GM18520 (cell line): Measurements from ENCODE around the gene CALML6.

ENCODE experiments used
- ATAC-seq: cut with Tn5 transposase; IDR thresholded peaks from one replicate; pipeline ENCODE4 v1.9.1; 2021; ENCODE audit not compliant: unreplicated experiment

CALML6 gene

DNA sequence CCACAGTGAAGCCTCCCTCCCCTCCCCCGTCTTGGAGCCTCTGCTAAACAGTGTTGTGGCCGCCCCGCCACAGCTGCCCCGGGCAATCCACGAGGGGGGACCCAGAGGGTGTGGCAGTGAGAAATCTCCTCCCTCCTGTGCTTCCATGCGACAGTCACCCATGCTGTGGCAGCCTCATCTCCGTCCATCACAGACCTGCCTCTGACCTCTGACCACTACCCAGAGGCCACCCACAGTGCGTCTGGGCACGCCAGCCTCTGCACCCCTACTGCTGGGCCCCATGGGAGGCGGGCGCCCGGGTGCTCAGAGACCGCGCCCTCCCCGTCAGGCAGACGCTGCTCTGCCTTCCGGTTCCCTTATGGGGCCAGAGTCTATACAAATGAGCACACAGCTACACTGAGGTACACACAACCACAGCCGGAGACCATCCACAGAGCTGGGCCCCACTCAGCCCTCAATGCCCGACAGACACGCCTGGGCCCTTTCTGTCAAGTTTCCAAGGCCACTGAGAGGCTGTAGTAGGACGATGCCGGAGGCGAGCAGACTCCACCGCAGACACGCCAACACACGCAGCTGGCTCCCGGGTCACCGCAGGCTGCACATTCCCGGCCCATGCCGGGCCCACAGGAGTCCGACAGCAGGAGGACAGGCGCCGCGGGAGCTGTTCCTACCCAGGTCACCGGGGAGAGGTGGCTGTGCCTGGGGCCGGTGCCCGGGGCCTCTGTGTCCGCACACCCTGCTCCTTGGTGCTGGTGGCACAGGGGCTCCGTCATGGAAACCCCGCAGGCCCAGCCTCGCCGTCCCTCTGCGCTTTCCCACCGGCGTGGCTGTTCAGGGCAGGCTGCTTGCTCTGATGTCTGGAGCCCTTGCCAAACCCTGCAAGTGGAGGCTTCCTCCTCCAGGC, 27.9 kb downstream of the CALML6 start:
- ATAC-seq, result no peak

DNA sequence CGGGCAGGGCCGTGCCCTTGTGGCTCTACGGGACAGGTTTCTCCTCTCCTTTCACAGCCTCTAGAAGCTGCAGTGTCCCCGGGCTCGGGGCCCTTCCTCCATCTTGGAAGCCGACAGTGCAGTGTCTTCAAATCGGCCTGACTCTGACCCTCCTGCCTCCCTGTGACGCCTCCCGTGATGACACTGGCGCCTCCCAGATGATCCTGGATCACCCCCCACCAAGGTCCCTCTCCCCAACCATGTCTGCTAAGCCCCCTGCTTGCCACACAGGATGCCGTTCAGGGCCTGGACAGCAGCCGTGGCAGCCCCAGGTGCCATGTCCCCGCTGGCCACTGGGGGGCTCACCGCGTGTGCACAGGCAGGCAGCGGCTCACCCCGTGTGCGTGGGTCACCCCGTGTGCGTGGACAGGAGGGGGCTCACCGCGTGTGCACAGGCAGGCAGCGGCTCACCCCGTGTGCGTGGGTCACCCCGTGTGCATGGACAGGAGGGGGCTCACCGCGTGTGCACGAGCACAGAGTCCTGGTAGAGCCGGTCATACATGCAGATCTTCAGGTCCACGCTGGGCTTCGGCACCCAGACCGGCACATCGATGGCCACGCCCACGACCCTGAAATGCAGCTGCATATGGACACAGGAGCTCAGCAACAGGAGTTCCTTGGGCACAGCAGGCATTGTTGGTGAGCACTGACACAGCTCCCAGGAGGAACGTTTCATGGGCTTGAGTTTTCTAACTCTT, 28.9 kb downstream of the CALML6 start:
- no peak for ATAC-seq

GRCh38 chr1:1945782-1946393, 30.8 kb downstream of the CALML6 start:
- no peak for ATAC-seq

- no peak for ATAC-seq
Observed at GRCh38 chr1:1946540-1946939, 31.5 kb downstream of the CALML6 start.

DNA sequence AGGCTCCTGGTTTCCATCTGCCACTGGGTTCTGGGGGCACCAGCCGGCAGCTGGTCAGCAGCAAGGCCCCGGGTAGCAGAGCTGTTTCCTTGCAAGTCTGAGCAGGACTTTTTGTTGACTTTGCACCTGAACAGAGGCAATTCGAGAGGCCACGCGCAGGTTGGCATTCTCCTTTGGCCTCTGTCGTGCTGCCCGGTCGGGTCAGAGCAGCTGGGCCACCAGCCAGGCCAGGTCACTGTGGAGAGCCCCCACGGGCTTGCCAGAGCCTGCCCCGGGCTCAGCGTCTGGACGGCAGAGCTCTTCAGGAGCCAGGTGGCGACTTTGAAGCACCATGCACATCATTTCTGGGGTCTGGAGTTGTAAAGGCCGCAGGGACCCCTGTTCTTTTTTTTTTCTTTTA, 32.4 kb downstream of the CALML6 start:
- no peak for ATAC-seq

DNA sequence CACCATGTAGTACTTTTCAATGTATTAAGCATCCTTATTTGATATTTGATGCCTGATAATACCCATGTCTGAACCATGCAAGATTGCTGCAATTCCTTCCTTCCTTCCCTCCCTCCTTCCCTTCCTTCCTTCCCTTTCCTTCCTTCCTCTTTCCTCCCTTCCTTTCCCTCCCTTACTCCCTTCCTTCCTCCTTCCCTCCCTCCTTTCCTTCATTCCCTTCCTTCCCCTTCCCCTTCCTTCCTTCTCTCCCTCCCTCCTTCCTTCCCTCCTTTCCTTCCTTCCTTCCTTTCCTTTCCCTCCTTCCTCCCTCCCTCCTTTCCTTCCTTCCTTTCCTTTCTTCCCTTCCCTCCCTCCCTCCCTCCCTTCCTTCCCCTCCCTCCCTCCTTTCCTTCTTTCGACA, 33.7 kb downstream of the CALML6 start:
- no peak for ATAC-seq

- ATAC-seq, result no peak
Observed at GRCh38 chr1:1950940-1951339, 35.9 kb downstream of the CALML6 start.

DNA sequence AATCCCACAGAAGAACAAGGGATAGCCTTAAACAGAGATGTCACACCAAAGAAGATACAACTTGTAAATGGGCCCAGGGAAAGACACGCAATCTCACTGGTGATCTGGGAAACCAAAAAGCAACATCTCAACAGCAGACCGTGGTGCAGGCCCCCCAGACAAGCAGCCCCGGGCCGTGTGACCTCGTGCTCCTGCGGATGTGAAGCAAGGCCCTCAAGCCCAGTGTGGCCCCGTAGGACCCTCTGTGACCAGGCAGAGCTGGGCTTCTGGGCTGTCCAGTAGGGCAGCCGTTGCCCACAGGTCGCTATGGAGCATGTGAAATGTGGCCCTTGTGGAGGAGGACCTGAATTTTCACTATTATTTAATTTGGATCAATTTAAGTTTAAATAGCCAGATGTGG, 39.0 kb downstream of the CALML6 start:
- ATAC-seq, result no peak

DNA sequence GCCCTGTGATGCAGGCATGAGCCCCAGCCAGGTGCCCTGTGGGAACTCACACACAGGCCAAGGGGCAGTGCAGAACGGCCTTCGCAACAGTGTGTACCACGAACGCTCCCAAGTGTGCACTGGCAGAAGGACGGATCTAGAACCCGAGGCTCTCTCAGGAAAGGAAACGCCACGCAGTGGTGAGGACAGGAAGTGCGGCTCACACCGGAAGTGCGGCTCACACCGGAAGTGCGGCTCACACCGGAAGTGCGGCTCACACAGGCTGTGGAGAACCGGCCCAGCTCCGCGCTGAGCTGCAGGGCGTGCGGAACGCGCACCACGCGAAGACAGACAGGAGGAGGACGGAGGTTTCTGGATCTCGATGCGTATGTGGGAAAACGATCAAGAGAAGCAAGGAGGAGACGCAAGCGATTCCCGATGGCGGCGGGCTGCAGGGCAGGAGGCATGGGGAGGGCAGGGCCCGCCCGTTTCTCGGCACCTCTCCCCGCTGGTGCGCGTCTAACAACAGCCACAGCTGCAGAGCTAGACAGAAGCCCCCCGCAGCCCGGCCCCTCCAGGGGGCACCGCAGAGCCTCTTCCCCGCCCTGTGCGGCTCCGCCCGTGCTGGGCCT, 39.9 kb downstream of the CALML6 start:
- ATAC-seq, result no peak

DNA sequence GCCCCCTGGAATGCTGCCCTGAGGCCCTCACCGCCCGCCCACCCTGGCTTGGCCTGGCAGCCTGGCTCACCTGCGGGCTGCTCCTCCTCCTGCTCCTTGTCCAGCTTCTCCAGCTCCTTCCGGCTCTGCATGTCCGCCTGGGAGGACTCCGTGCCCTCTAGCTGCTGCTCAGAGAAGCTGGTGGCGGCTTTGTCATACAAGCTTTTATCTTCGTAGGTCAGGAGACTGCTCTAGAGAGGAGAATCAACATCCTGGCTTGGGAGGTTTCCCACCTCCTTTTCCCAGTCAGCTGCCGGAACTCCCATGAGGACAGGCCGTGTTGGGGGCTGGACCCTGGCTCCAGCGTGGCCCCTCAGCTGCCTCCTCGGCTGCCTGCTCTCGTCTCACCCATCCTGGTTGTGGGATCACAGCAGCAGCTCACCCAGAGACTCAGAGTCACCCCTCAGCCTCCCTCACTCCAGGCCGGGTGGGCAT, 40.6 kb downstream of the CALML6 start:
- no peak for ATAC-seq

- no peak for ATAC-seq
Observed at GRCh38 chr1:1956101-1956500, 41.0 kb downstream of the CALML6 start.

DNA sequence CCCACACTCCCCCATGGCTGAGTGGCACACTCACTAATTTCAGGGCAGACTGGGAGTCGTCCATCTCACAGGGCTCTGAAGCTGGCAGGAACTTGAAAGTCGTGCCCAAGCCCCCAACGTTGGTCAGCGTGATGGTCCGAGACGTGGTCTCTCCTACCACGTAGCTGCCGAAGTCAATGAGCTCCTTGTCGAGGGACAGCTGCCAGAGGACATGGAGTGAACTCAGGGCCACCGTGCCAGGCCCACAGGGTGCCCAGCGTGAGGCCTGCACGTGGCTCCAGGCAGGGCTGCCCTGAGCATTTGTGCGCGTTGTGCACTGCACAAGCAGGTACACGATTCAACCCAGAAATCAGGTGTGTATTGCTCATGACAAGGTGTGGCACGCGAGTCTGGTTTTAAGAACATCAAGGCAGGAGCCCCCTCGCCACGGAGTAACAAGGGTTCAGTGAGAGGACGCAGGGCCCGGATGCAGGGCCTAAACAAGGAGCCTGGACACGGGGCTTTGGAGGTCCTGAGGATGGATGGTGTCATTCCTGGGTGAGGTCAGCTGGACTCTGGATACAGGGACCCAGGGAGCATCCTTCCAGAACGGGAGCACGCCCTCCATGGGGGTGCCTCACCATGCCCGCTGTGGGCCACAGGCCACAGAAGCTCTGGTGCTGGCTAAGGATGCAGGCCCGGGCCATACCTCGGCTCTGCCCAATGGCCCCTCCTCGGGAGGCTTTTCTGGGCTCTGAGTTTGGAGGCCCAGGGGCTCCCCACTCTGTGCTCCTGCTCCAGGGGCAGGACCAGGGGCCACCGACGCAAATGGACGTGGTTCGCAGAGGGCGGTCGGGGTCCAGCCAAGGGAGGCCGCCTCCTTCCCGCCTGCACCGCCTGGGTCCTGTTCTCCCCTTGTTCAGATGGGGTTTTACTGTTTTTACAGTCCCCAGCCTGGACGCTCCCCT, 41.8 kb downstream of the CALML6 start:
- no peak for ATAC-seq

DNA sequence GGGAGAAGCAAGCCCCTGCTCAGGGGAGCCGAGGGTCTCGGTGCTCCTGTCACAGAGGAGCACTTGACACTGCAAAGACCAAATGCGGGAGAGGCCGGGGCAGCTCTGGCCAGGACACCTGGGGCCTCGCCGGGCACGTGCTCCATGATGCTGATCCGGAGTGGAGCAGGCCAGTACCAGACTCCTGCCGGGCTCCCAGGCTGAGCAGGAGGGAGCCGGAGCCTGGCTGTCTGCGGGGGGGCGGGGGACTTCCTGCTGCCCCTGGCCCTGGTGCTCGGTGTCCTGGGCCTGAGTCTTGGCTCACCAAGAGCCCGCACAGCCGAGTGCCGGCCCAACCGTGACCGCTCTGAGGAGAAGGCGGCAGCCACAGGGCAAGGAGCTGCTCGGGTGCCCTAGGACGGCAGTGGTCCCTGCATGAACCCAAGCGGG, 42.5 kb downstream of the CALML6 start:
- no peak for ATAC-seq

DNA sequence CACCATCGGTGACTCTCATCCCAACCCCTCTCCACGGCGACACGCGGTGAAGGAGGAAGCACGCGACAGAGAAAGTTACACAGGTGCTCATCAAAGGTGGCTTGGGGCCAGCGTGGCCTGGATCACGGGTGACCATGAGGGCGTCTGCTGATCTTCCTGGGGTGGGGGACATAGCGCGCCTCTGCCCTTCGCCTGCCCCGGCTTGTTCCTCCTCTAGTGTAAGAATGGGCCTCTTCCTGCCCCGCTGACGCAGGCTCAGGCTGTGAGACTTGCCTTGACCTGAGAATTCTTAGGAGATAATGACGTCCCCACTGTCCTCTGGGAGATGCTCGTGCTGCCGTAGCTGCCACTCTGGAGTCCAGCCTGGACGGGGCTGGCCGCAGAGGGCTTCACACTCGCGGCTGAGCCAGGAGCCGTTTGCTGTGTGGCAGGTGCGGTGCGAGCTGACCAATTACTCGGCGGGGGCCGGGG, 43.0 kb downstream of the CALML6 start:
- ATAC-seq, result no peak

DNA sequence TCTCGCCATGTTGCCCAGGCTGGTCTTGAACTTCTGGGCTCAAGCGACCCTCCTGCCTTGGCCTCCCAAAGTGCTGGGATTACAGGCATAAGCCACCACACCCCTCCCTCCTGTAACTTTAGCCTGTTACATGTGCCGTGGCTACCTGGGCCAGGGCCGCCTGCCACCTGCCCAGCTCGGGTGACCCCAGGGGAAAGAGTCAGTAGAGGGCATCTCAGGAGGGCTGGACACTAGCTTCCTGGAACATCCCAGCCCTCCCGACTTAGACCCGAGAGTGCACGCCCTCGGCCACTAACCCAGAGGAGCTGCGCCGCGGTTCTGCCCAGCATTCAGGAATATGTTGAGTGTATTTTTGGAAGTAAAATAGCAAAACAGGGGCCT, 44.4 kb downstream of the CALML6 start:
- no peak for ATAC-seq

GRCh38 chr1:1959840-1960479, 44.9 kb downstream of the CALML6 start:
- no peak for ATAC-seq

GRCh38 chr1:1960480-1961196, 45.6 kb downstream of the CALML6 start:
- ATAC-seq, result no peak

GRCh38 chr1:1962752-1963151, 47.7 kb downstream of the CALML6 start:
- no peak for ATAC-seq

DNA sequence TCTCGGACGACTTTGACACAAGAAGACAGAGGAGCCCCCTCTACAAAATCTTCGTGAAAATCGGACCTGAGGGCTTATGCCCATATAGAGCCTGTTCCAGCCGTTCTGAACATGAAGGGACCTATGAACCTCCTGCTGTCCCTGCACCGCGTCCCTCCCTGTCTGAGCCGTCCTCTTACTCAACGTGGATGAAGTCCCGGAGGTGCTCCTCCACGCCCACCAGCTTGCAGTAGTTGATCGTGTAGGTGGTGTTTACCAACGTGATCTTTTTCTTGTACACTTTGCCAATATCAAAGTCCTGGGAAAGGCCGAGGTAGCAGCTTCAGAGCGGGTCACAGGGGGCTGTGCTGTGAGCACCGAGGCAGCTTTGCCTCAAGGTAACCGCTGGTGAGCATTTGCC, 48.5 kb downstream of the CALML6 start:
- no peak for ATAC-seq
